Kasumi-1 (cell line): ENCODE results near the gene IL4.

Source experiments
- DNase-seq, 2 experiments: peaks; one replicate each; lab custom pipeline; 2025; lab: John Stamatoyannopoulos, UW

IL4 gene

DNA sequence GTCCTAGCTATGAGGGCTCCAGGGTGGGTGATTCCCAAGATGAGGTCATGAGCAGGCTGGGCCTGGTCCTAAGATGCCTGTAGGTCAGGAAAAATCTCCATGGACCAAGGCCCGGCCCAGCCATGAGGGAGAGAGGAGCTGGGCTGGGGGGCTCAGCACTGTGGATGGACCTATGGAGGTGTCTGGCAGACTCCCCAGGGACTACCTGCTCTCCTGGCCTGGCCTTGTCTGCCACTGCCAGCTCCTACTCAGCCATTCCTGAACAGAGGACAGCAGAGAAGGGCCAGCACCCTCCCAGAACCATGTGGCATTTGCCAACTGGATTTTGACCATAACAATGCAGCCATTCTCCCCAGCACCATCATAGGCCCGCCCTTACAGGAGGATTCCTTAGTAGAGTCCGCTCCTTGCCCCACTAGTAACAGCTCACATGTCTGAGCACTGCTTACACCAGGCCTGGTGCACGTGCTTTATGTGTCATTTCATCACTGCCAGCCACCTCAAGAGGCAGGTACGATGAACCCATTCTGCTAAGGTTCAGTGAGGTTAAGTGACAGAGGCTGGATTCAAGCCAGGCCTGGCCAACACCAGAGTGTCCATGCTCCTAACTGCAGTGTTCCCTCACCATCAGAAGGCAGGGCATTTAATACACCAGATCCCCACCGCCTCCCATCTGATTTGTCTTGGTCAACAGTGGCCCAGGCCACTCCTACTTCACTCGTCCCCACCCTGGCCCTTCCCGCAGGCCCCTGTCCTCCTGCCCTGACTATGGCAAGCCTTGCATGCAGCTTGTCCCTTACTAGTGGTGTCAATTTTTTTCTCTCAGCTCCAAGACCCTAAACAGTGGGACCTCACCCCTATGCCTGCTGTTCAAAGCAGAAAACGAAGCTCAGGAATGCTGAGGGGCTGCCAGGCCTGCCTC is 15.1 kb upstream of the IL4 start:
- no peak for DNase-seq

DNA sequence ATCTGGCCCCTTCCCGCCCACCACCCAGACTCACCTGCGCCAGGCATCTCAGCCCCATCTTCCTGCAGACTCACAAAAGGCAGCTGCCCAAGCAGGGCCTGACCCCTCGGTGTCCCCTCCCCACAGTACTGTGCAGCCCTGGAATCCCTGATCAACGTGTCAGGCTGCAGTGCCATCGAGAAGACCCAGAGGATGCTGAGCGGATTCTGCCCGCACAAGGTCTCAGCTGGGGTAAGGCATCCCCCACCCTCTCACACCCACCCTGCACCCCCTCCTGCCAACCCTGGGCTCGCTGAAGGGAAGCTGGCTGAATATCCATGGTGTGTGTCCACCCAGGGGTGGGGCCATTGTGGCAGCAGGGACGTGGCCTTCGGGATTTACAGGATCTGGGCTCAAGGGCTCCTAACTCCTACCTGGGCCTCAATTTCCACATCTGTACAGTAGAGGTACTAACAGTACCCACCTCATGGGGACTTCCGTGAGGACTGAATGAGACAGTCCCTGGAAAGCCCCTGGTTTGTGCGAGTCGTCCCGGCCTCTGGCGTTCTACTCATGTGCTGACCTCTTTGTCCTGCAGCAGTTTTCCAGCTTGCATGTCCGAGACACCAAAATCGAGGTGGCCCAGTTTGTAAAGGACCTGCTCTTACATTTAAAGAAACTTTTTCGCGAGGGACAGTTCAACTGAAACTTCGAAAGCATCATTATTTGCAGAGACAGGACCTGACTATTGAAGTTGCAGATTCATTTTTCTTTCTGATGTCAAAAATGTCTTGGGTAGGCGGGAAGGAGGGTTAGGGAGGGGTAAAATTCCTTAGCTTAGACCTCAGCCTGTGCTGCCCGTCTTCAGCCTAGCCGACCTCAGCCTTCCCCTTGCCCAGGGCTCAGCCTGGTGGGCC is 13.9 kb upstream of the IL4 start:
- DNase-seq = no peak

- DNase-seq = no peak
Measured at GRCh38 chr5:132661231-132662003, 12.4 kb upstream of the IL4 start.

DNA sequence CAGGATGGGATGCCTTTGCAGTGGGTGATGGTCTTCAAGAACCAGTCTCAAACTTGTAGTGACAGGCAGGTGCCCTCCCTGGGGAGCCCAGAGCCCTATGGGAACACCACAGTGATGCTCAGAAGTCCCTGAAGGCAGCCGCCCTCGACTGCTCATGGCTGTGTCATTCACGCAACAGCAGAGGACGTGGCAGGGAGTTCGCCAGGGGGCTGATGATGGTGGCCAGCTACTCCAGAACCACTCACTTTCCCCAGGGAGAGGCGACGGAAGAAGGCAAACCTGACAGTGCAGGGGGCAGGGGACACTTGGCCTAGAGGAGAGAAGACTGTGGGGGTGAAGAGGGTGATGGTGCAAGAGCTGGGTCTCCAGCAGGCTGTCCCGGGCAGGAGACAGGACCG is 11.8 kb upstream of the IL4 start:
- DNase-seq = no peak

DNA sequence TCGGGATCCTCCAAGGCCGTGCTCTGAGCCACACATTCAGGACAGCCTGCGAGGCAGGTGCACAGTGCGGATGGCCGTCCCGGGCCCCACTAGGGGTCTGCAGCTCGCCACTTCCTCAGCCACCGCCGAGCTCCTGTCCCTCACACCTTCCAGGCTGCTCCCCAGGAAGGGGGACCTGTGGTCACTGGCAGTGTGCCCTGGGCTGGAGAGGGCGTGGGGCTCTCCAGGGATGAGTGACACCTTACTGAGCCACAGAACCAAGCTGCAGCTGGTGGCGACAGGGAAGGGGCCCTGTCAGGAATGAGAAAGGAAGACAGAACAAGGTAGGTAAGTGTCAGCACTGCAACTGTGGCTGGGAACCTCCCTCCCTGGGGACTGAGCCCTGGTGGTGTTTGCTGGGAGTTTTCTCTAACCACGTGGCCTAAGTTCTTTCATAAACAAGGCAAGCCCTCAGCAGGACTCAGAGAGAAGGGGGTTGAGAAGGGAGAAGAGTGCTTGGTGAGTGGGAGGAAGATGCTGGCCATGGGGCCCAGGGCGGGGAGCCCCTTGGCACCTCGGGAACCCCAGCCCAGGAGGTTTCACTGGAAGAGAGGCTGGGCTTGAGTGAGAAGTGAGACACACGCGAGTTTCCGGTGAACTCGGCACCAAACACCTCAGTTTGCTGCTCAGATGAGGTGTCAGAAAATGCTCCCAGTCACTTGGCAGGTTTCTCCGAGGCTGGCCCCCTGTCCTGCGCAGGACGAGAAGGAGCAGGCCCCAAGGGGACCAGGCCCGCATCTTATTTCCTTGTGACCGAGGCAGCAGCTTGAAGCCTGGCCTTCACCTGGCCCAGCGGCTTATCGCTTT is 10.6 kb upstream of the IL4 start:
- no peak for DNase-seq

- DNase-seq = no peak
Measured at GRCh38 chr5:132663771-132664695, 9.8 kb upstream of the IL4 start.

- DNase-seq = no peak
Measured at GRCh38 chr5:132664696-132665209, 9.0 kb upstream of the IL4 start.

DNA sequence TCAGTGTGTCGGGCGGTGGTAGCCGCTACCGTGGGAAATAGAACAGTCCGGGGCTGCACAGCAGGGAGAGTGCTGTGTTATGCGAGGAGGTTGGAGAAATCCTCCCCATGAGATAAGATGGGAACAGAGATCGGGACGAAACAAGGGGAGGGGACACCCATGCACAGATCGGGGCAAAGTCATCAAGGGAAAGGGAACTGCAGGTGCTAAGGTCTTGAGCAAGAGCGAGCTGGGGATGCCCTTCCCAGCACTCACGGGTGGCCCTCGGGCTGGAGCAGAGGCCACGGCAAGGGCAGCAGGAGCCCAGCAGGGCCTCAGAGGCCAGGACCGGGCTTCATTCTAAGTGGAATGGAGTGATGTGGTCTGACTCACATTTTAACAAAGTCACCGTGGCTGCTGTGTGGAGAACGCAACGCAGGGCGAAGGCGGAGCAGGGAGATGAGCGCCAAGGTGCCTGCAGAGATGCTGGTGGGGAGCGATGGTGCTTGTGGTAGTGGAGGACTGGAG is 8.2 kb upstream of the IL4 start:
- no peak for DNase-seq

GRCh38 chr5:132666310-132667123 is 7.3 kb upstream of the IL4 start:
- no peak for DNase-seq

DNA sequence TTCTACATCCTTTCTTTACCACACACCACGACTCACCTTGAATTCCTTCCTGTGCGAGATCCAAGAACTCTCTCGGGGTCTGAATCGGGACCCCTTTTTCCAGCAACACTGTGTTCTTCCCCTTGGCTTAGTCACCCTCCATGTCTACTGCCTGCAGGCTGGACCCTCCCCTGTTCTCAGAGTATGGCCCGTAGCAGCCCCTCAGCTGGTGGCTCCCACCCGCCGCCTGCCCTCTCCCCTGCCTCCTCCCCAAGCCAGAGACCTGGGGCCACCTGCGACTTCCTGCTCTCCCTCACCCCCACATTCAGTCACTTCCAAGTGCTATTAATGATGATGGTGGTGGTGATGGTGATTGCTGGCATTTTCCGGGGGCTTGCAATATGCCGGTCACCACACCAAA is 6.5 kb upstream of the IL4 start:
- no peak for DNase-seq

DNA sequence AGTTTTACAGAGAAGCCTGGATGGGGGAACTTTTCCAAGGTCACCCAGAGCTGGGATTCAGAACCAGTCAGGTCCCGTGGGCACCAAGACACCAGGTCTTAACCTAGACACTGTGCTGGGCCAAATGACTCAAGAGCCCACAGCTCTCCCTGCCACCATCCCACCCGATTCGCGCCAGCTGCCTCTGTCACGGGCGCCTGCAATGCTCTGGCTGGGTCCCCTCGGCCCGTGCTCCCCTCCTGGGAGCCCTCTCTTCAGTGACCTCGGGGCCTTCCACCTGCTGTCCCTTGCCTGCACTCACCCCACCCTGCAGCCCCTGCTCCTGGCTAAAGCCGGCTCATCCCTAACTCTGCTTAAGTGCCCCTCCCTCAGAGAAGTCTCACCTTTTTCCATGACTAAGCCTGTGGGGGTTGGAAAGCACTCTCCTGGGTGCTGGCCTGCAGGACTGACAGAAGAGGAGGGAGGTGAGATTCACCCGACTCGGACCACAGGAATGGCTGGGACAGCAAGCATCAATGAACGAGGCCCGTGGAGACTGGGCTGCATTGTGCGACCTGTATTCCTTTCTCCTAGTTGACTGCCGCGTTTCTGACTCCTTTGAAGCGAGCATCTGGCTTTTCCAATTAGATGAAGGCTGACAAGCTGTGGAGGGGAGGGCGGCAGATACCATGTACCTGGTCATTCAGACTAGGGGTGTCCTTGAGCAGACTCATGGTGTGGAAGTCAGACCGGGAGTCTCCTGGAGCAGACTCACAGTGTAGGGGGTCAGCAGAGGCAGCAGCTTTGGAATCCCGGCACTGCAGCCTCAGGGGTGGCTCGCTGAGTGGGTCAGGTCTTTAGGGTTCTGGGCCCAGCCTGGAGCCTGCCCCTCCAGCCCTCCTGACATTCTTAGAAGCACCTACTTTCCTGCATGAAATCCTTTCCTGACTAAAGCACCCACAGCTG is 5.8 kb upstream of the IL4 start:
- no peak for DNase-seq

DNA sequence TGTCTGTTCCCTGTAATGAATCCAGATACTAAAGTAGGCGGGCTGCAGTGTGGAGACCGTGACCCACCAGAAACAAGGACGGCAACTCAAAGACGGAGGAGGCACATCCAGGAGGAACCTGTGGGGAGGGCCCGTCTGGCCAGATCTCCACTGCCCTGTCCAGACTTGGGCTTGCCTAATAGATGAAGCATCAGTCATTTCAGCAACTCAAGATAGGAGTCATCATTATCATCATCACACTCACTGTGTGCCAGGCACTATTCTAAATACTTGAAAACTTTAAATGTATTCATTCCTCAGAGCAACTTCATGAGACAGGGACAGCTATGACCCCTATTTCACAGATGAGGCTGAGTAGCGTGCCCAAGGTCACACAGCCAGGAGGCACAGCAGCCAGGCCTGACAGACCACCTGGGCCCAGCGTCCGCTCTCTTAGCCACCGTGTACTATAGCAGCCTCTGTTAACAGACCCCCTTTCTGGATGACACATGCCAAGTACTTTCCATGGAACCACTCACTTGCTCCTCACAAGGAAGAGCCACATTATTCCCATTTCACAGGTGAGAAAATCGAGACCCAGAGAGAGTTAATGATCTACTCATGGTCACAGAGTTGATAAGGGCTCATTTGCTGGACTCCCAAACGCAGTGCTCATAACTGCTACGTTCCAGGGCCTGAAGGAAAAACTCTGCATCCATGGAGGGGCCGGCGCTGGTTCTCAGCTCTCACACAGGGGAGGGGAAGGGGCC is 4.9 kb upstream of the IL4 start:
- no peak for DNase-seq

DNA sequence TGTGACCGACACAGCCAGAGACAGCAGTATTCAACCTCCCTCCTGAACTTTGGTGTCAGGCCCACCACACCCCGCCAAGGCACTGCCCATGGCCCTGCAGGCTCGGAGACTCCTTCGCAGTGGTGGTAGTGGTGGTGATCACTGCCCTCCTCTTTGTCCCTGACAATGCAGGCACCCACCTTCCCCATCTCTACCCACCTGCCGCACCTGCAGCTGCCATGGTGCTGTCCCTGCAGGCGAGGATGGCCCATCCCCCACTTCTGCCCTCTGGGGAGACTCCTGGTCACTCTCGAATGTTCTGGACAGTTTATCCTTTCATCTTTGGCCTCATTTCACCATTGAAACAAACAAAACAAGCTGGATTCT is 4.4 kb upstream of the IL4 start:
- no peak for DNase-seq

DNA sequence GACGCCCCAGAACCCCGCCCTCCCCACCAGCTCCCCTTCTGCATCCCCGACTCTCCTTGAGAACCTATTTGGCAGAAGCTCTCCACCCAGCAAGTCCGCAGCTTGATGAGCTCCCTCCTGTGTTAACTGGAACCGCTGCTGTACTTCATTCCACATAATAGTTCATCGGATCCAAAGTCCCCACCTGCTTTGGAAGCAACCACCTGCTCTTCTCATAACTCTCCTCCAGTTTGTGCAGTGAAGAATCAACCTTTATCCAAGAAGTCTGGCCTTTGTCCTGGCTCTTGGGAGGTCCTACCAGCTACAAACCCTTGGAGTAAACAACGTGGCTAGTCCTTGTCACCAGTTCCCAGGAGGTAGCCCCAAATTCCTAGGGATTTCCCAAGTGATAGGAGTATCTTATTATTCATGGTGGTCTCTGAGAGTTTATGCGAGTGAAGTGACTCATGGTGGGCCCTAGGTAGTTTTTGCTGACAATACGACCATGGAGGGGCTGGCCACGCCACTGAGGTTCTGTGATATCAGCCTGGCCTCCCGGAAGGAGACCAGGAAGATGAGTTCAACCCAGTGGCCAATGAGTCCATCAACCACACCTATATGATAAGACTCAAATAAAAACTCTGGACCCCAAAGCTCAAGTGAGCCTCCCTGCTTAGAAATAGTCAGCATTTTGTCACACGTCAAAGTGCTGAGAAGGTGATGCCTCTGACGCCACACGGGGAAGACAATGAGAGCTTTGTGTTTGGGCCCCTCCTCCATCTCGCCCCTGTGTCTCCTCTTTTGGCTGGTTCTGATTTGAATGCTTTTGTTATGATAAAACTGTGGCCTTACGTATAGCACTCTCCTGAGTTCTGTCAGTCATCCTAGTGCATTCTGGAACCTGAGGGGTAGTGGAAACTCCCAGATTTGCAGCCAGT is 3.6 kb upstream of the IL4 start:
- no peak for DNase-seq

DNA sequence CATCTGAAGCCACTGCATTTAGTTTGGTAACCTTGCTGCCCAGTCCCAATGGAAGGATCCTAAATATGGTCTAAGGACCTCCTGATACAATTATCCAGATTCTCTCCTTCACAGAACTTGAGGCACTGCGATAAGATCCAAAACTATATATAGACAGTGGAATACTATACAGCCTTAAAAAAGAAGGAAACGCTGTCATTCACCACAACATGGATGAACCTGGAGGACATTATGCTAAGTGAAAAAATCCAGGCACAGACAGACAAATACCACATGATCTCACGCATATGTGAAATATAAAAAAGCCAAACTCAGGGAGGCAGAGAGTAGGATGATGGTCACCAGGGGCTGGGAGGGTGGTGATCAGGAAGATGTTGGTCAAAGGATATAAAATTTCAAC is 2.8 kb upstream of the IL4 start:
- no peak for DNase-seq

GRCh38 chr5:132673488-132673887 is 301 bp upstream of the IL4 start:
- DNase-seq = no peak
